Keratinocyte (primary cell): ENCODE results near the gene CREB5. TPM values are rescaled to one million over a fixed set of nuclear protein-coding genes. Genes with fewer than 3 reads are reported as not detected.
A peak's percentile ranks its signal among the peaks of the same experiment; 100 is the strongest.

ENCODE experiments used
- DNase-seq: peaks from one replicate; pipeline ENCODE4 v3.0.0-alpha.2; 2011; ENCODE audit warnings: low read depth, missing footprints, low spot score
- FAIRE-seq: peaks from 2 replicates; lab custom pipeline; 2011; peaks lifted over from hg19 to GRCh38; lab: Jason Lieb, UNC
- H2AFZ ChIP-seq: 2 replicates; pipeline ENCODE4 v1.6.0; 2012; ENCODE audit warnings: low read length, control low read depth, inconsistent platforms; ENCODE audit not compliant: control insufficient read depth
- H3K27ac ChIP-seq: 2 replicates; pipeline ENCODE4 v1.5.1; 2011; ENCODE audit warnings: low read length; ENCODE audit not compliant: control insufficient read depth, insufficient read depth
- H3K27me3 ChIP-seq: 3 replicates; pipeline ENCODE4 v1.6.0; 2011; ENCODE audit warnings: low read length; ENCODE audit not compliant: control insufficient read depth, insufficient read depth; ENCODE audit errors: extremely low read depth
- H3K36me3 ChIP-seq, 2 experiments: 2 replicates in 1 of 2; 3 replicates in 1 of 2; pipeline ENCODE4 v1.5.1; 2011; ENCODE audit warnings: low read length in 2 of 2, mild to moderate bottlenecking in 1 of 2; ENCODE audit not compliant: control insufficient read depth in 2 of 2, insufficient read depth in 2 of 2; ENCODE audit errors: extremely low read depth in 1 of 2
- H3K4me1 ChIP-seq: 3 replicates; pipeline ENCODE4 v1.5.1; 2011; ENCODE audit warnings: low read length; ENCODE audit not compliant: control insufficient read depth, insufficient read depth; ENCODE audit errors: extremely low read depth
- H3K4me2 ChIP-seq: 3 replicates; pipeline ENCODE4 v1.6.0; 2011; ENCODE audit warnings: low read depth, low read length; ENCODE audit not compliant: control insufficient read depth, insufficient read depth; ENCODE audit errors: extremely low read depth
- H3K4me3 ChIP-seq, 3 experiments: fragments of 200-600 bp in 1 of 3; sonication (generic) in 1 of 3; 2 replicates in 2 of 3; 3 replicates in 1 of 3; pipeline ENCODE4 v1.5.1; 2011 to 2016; ENCODE audit warnings: low read length in 3 of 3, mild to moderate bottlenecking in 3 of 3, control low read depth in 2 of 3, inconsistent platforms in 1 of 3, low read depth in 1 of 3, mixed read lengths in 1 of 3, mixed run types in 1 of 3, moderate library complexity in 1 of 3; ENCODE audit not compliant: control insufficient read depth in 2 of 3, insufficient read depth in 2 of 3; ENCODE audit errors: extremely low read depth in 1 of 3
- H3K79me2 ChIP-seq: 2 replicates; pipeline ENCODE4 v1.6.0; 2012; ENCODE audit warnings: low read length; ENCODE audit not compliant: control insufficient read depth, insufficient read depth
- H3K9ac ChIP-seq: 3 replicates; pipeline ENCODE4 v1.6.0; 2011; ENCODE audit warnings: low read length; ENCODE audit not compliant: control insufficient read depth, insufficient read depth; ENCODE audit errors: extremely low read depth
- H3K9me1 ChIP-seq: 3 replicates; pipeline ENCODE4 v1.6.0; 2011; ENCODE audit warnings: low read length; ENCODE audit not compliant: control insufficient read depth, insufficient read depth; ENCODE audit errors: extremely low read depth
- H3K9me3 ChIP-seq: 2 replicates; pipeline ENCODE4 v1.5.1; 2012; ENCODE audit warnings: low read depth, low read length; ENCODE audit not compliant: control insufficient read depth
- H4K20me1 ChIP-seq: 3 replicates; pipeline ENCODE4 v1.6.0; 2011; ENCODE audit warnings: low read length; ENCODE audit not compliant: control insufficient read depth, insufficient read depth; ENCODE audit errors: extremely low read depth
- EZH2 ChIP-seq: IDR thresholded peaks from one replicate; pipeline ENCODE4 v1.6.1; 2012; ENCODE audit warnings: inconsistent platforms, mild to moderate bottlenecking, low read length, moderate library complexity
- dilution Hi-C: fragments of 300-500 bp; cut with MboI; formaldehyde crosslinking; loops from one replicate; pipeline ENCODE4 v1.7.0; 2020; ENCODE audit warnings: low sequenced_read_pairs; ENCODE audit not compliant: extremely low pct_ligation_motif_present
- polyA plus RNA-seq, 5 experiments: library from polyadenylated mRNA; depleted of rRNA in 3 of 5; stranded (reverse) in 3 of 5; stranded (forward) in 1 of 5; unstranded in 1 of 5; fragments of >200 nt; gene quantifications; 1 replicate in 1 of 5; 2 replicates in 3 of 5; 3 replicates in 1 of 5; pipeline versions ENCODE4 v1.2.1 to v1.2.3, GENCODE V29; 2011 to 2012; ENCODE audit warnings: missing spikeins in 2 of 5, low read depth in 1 of 5, low replicate concordance in 1 of 5
- TF ChIP-seq, protein P1 (sequence below), 3 experiments: IDR thresholded peaks in 1 of 3; conservative IDR thresholded peaks in 1 of 3; optimal IDR thresholded peaks in 1 of 3; 2 replicates in 2 of 3; 3 replicates in 1 of 3; pipeline versions ENCODE3 to v1.5.1; 2011; ENCODE audit warnings: low read length in 3 of 3, mild to moderate bottlenecking in 3 of 3, moderate library complexity in 2 of 3, control low read depth in 1 of 3, inconsistent platforms in 1 of 3; ENCODE audit not compliant: insufficient read depth in 2 of 3; ENCODE audit errors: extremely low read depth in 1 of 3

Gene CREB5
- polyA plus RNA-seq, 1 donor (not counting 4 experiments of a cell fraction or from before 2014, with no cell fraction given) = 7.9 TPM

DNA sequence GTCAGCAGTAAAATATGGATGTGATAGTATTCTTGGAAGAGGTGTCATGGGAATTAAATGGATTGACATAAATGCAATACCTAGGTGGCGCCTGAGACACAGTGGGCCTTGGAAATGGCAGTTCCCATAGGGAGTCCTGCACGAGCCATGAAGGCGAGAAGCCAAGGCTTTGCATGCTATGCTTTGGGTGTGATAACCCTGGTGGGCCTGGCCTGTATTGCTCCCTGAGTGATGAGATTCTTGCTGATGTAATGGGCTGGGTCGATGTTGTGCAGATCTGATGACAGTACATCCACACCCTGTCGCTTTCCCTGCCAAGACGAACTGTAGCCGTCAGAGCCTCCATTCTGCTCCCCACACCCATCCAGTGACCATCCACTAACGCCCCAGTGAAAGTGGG is 46.4 kb downstream of the CREB5 start:
- no peak overlapping the region for H3K4me2 ChIP-seq
- no peaks in the 10 kb centered on the region for H3K36me3 ChIP-seq
- dilution Hi-C loops = no loop called here
- FAIRE-seq (no peak), DNase-seq (no peak)
- H3K4me1 ChIP-seq = no peaks in the 10 kb centered on the region
- H3K9ac ChIP-seq = no peak overlapping the region
- no peak overlapping the region for H2AFZ ChIP-seq
- no peak overlapping the region for H3K27ac ChIP-seq
- H4K20me1 ChIP-seq = no peaks in the 10 kb centered on the region
- H3K4me3 ChIP-seq = no peak overlapping the region
- TF ChIP-seq EZH2 = no peak
- TF ChIP-seq, protein P1, sequence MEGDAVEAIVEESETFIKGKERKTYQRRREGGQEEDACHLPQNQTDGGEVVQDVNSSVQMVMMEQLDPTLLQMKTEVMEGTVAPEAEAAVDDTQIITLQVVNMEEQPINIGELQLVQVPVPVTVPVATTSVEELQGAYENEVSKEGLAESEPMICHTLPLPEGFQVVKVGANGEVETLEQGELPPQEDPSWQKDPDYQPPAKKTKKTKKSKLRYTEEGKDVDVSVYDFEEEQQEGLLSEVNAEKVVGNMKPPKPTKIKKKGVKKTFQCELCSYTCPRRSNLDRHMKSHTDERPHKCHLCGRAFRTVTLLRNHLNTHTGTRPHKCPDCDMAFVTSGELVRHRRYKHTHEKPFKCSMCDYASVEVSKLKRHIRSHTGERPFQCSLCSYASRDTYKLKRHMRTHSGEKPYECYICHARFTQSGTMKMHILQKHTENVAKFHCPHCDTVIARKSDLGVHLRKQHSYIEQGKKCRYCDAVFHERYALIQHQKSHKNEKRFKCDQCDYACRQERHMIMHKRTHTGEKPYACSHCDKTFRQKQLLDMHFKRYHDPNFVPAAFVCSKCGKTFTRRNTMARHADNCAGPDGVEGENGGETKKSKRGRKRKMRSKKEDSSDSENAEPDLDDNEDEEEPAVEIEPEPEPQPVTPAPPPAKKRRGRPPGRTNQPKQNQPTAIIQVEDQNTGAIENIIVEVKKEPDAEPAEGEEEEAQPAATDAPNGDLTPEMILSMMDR (optimal IDR thresholded peaks at IDR 0.05 in 1 of 3, IDR thresholded peaks at IDR 0.05 in 1 of 3, conservative IDR thresholded peaks at IDR 0.05 in 1 of 3; ENCODE audit: extremely low read depth in 1 of 3, insufficient read depth in 2 of 3, low read length in 3 of 3) = peak in 1 of 3 experiments; percentile 37
- H3K9me1 ChIP-seq = no peaks in the 10 kb centered on the region
- H3K27me3 ChIP-seq = peaks cover 17% of the 10 kb centered on the region
- H3K9me3 ChIP-seq = no peaks in the 10 kb centered on the region
- no peaks in the 10 kb centered on the region for H3K79me2 ChIP-seq

DNA sequence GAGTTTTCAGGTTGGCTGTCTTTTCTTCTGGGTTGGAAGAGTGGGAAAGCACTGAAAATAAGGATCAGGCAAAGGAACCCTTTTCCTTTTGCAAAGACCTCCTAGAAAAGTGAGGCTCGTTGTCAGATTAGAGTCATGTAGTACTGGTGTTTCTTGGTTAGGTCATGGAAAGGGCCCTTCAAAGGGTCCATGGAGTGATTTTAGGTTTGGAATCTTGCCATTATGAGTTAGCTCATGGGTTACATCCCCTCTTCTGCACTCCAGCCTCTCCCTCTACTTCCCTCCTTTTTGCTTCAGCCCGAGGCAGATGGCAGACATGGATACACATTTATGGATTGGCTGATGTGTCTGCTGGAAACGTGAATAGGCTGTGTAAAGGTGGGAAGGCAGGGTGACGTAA is 47.0 kb downstream of the CREB5 start:
- no peaks in the 10 kb centered on the region for H3K9me1 ChIP-seq
- TF ChIP-seq EZH2 = no peak
- TF ChIP-seq, protein P1 (optimal IDR thresholded peaks at IDR 0.05 in 1 of 3, IDR thresholded peaks at IDR 0.05 in 1 of 3, conservative IDR thresholded peaks at IDR 0.05 in 1 of 3; ENCODE audit: extremely low read depth in 1 of 3, insufficient read depth in 2 of 3, low read length in 3 of 3) = no peak
- H3K27me3 ChIP-seq = peaks cover 15% of the 10 kb centered on the region
- no peak overlapping the region for H3K27ac ChIP-seq
- no peak overlapping the region for H3K4me3 ChIP-seq
- H3K9ac ChIP-seq = no peak overlapping the region
- H3K9me3 ChIP-seq = no peaks in the 10 kb centered on the region
- no peak overlapping the region for H3K4me2 ChIP-seq
- H4K20me1 ChIP-seq = no peaks in the 10 kb centered on the region
- no peaks in the 10 kb centered on the region for H3K36me3 ChIP-seq
- DNase-seq (no peak), FAIRE-seq (no peak)
- no peaks in the 10 kb centered on the region for H3K79me2 ChIP-seq
- dilution Hi-C loops = no loop called here
- no peaks in the 10 kb centered on the region for H3K4me1 ChIP-seq
- H2AFZ ChIP-seq = no peak overlapping the region
